ENCODE data around the gene SPOCK2. TPM values are rescaled to one million over a fixed set of nuclear protein-coding genes. Genes with fewer than 3 reads are reported as not detected.

The SPOCK2 gene
- total RNA-seq, 2 experiments from 2014 or later = 158 to 165 TPM

DNA sequence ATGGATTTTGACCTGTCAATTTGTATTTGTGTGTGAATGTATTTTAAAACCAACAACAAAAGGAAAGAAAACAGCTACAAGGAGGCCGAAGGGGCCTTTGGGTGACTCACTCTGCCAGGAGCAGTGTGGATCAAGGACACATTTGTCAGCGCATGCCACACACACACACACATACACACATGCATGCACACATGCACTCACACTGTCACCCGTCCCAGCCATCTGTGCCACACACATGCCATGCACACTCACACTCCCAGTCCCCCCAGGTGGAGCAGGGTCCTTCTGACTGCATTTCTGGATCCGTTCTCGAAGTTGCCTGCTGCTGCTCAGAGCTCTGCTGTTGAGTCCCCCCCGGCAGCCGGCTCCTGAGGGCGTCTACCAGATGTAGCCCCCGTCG lies 26.0 kb downstream of the SPOCK2 start:
- intact Hi-C loops (cut with DNase I, micrococcal nuclease) = no loop called here
- Mint-ChIP-seq H3K9me3 (ENCODE audit: low read depth) (no peaks in the 10 kb centered on the region), H3K4me3 (no peak overlapping the region), H3K27me3 (no peaks in the 10 kb centered on the region), H3K27ac (no peak overlapping the region), H3K4me1 (peaks cover 24% of the 10 kb centered on the region), H3K36me3 (ENCODE audit: low read depth) (peaks cover 21% of the 10 kb centered on the region)
- DNase-seq (no peak), ATAC-seq (no peak)
- POLR2A ChIA-PET = interaction anchor here (0.6 kb wide), 1 partner anchor 264 kb away, joined by 3 read pairs; no protein-coding TSS in a partner anchor
- CTCF ChIA-PET = interaction anchor here (0.6 to 13.6 kb wide), 5 partner anchors 14 to 200 kb away, joined by 3 to 89 read pairs (median 3); no protein-coding TSS in a partner anchor

DNA sequence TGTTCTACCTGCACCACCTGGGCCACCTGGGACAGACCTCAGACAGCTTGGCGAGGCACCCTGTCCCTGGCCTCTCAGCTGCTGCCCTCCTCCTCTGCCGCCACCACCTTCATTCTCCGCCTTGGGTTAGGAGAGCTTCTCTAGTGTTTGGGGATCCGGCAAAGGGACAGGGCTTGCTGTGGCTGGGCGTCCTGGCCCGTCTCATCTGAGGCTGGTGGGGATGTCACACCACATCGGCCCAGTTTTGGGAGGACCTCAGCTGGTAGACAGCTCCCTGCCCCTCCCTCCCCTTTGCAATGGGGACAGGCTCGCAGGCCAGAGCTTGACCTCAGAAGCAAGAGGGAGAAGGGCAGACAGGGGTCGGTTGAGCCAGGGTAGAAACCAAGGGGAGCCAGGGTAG lies 26.4 kb downstream of the SPOCK2 start:
- CTCF ChIA-PET = interaction anchor here (1.0 to 13.6 kb wide), 3 partner anchors 13 to 112 kb away, joined by 3 to 89 read pairs (median 4); no protein-coding TSS in a partner anchor
- intact Hi-C loops (cut with DNase I, micrococcal nuclease) = no loop called here
- no peak for DNase-seq

DNA sequence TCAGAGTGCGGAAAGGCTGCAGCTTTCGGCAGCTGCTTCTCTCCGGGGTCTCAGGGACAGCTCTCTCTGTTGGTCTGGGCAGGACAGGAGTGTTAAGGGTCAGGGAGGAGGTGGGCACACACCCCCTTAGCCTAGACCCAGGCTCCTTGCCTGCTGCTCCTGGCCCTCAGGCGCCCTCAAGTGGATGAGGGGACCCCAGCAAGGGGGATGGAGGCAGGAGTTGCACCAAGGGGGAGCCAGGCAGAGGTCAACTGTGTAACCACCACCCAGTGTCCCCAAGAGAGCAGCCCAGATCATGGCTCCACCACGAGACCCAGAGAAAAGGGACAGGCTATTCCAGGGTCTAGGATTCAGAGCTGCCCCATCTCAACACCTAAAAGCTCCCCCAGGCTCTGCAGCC lies 26.9 kb downstream of the SPOCK2 start:
- intact Hi-C loops (cut with DNase I, micrococcal nuclease) = no loop called here
- H3K36me3 Mint-ChIP-seq (ENCODE audit: low read depth) = peaks cover 21% of the 10 kb centered on the region
- no peak overlapping the region for H3K27ac Mint-ChIP-seq
- POLR2A ChIA-PET = interaction anchor here (0.7 kb wide), 1 partner anchor 71 kb away, joined by 3 read pairs; no protein-coding TSS in a partner anchor
- CTCF ChIA-PET = interaction anchor here (0.7 to 13.6 kb wide), 3 partner anchors 13 to 367 kb away, joined by 3 to 89 read pairs (median 3); no protein-coding TSS in a partner anchor
- no peak for ATAC-seq
- H3K27me3 Mint-ChIP-seq = no peaks in the 10 kb centered on the region
- DNase-seq = no peak
- no peak overlapping the region for H3K4me3 Mint-ChIP-seq
- H3K9me3 Mint-ChIP-seq (ENCODE audit: low read depth) = no peaks in the 10 kb centered on the region
- H3K4me1 Mint-ChIP-seq = peaks cover 25% of the 10 kb centered on the region

More for the DNA sequence above, 26.4 kb downstream of the SPOCK2 start:
- Mint-ChIP-seq H3K4me3 (no peak overlapping the region), H3K36me3 (ENCODE audit: low read depth) (peaks cover 21% of the 10 kb centered on the region), H3K9me3 (ENCODE audit: low read depth) (no peaks in the 10 kb centered on the region), H3K27ac (no peak overlapping the region), H3K4me1 (peaks cover 25% of the 10 kb centered on the region), H3K27me3 (no peaks in the 10 kb centered on the region)
- no peak for ATAC-seq
- POLR2A ChIA-PET = interaction anchor here (0.6 to 0.7 kb wide), 2 partner anchors 71 to 264 kb away, joined by 3 read pairs; no protein-coding TSS in a partner anchor

DNA sequence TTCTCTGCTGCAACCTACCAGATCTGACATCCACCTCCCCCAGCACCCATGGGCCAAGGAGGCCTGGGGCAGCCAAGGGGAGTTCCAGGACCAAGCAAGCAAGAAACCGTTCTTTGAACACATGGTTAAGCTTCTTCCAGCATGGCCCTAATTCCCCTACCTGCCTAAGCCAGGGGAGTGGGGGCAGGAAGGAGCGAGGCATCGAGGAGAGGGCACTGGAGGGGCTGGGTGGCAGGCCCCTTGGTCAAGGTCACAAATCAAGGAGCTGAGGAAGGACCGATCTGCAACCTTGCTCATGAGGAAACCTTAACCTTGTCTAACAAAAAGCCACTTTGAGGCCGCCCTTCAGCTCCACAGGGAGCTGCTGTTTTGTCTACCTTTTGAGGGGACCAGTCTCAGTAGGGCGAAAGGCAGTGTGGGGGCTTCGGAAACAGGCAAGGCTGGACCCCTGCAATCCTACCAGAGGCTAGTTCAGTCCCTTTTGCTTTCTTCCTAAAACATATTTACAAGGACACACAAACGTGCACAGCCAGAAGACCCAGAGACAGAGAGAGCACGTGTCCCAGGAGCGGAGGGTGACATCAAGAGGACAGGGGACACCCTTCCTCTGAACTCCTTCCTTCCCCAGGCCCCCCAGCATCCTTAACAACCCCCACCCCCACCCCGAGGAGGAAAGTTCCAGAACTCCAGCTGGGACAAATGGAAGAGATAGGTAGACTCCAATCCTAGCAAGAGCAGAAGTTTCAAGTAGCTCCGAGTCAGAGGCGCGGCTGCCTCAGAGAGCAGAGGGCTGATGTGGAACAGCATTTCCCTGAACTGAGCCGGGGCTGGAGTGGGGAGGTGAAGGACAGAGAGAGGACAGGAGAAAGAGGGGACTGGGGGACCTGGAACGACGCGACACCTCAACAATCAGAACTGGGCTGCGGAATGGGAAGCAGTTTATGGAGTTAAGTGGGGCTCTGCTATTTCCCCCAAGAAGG lies 28.2 kb downstream of the SPOCK2 start:
- POLR2A ChIA-PET = interaction anchor here (0.6 kb wide), 2 partner anchors 254 to 800 kb away, joined by 3 to 6 read pairs; no protein-coding TSS in a partner anchor
- ATAC-seq = no peak
- intact Hi-C loops (cut with DNase I, micrococcal nuclease) = no loop called here

DNA sequence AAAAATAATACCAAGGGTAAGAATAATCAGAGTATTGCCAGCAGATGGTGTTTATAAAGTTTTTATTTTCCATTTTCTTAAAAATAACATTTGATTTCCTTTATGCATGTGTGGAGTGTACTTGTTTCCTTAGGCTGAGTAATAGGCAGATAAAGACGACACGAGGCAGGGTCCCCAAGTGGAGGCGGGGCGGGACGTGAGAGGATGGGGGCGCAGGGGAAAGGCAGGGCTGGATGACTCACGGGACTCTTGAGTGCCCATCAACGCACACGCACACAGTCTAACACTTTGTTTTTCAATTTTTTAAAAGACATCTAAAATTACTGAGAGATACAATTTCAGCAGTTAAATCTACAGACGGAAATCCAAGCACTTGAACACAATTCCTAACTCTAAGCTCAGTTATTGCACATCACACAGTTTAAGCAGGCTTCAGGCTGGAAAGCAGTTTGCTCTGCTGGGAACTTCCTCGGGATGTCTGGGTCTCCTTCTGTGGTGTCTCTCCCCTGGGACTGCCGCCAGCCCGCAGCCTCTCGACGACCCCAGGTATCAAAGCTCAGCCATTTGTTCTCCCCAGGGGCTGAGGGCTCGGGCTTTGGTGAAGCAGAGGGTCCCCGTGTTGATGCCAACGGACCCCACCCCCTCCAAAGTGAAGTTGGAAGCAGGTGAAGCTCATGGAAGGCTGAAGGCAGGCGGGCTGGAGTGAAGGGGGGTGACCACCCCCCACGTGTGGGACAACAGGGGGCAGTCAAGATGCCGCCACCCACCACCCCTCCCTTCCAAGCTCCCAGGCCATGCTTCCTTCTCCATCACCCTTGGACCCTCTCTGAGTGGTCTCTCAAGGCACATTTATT lies 29.1 kb downstream of the SPOCK2 start:
- CTCF ChIA-PET = interaction anchor here (0.7 to 13.6 kb wide), 6 partner anchors 10 to 281 kb away, joined by 3 to 89 read pairs (median 4); no protein-coding TSS in a partner anchor
- POLR2A ChIA-PET = interaction anchor here (0.6 kb wide), 1 partner anchor 253 kb away, joined by 6 read pairs; no protein-coding TSS in a partner anchor
- H3K9me3 Mint-ChIP-seq (ENCODE audit: low read depth) = no peaks in the 10 kb centered on the region
- ATAC-seq (peak; percentile 50), DNase-seq (peak; percentile 65)
- H3K36me3 Mint-ChIP-seq (ENCODE audit: low read depth) = peaks cover 14% of the 10 kb centered on the region
- peaks cover 25% of the 10 kb centered on the region for H3K4me1 Mint-ChIP-seq
- no peak overlapping the region for H3K4me3 Mint-ChIP-seq
- intact Hi-C loops (cut with DNase I, micrococcal nuclease) = no loop called here
- H3K27ac Mint-ChIP-seq = peak overlapping the region; percentile 70
- no peaks in the 10 kb centered on the region for H3K27me3 Mint-ChIP-seq

More for the DNA sequence above, 28.2 kb downstream of the SPOCK2 start:
- Mint-ChIP-seq H3K4me3 (no peak overlapping the region), H3K4me1 (peaks cover 25% of the 10 kb centered on the region), H3K27ac (peak overlapping the region; percentile 63), H3K9me3 (ENCODE audit: low read depth) (no peaks in the 10 kb centered on the region), H3K36me3 (ENCODE audit: low read depth) (peaks cover 16% of the 10 kb centered on the region), H3K27me3 (no peaks in the 10 kb centered on the region)
- no peak for DNase-seq
- CTCF ChIA-PET = interaction anchor here (0.6 to 13.6 kb wide), 6 partner anchors 9 to 280 kb away, joined by 3 to 89 read pairs (median 3); no protein-coding TSS in a partner anchor

DNA sequence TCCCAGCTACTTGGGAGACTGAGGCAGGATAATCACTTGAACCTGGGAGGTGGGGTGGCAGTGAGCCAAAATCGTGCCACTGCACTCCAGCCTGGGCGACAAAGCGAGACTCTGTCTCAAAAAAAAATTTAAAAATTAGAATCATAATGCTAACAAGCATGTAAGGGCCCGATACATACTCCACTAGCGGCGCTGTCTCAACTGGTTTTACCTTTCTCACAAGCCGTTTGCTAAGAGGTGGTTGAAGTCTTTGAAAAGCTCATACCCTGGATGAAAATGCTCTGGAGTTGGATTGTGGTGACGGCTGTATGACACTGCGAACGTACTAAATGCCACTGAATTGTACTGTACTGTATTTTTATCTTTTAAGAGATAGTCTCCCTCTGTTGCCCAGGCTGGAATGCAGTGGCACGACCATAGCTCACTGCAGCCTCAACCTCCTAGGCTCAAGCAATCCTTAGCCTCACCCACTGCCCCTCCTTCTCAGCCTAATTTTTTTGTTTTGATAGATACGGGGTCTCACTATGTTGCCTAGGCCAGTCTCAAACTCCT lies 29.9 kb downstream of the SPOCK2 start:
- ChIA-PET CTCF (interaction anchor here (1.2 kb wide), 1 partner anchor 10 kb away, joined by 8 read pairs; no protein-coding TSS in a partner anchor), POLR2A (no interaction called here)
- DNase-seq = no peak
- no peaks in the 10 kb centered on the region for H3K27me3 Mint-ChIP-seq
- peaks cover 9% of the 10 kb centered on the region for H3K36me3 Mint-ChIP-seq (ENCODE audit: low read depth)
- intact Hi-C loops (cut with DNase I, micrococcal nuclease) = no loop called here
- H3K4me1 Mint-ChIP-seq = peaks cover 25% of the 10 kb centered on the region
- H3K27ac Mint-ChIP-seq = peak overlapping the region; percentile 70
- H3K9me3 Mint-ChIP-seq (ENCODE audit: low read depth) = no peaks in the 10 kb centered on the region
- H3K4me3 Mint-ChIP-seq = no peak overlapping the region
- no peak for ATAC-seq

DNA sequence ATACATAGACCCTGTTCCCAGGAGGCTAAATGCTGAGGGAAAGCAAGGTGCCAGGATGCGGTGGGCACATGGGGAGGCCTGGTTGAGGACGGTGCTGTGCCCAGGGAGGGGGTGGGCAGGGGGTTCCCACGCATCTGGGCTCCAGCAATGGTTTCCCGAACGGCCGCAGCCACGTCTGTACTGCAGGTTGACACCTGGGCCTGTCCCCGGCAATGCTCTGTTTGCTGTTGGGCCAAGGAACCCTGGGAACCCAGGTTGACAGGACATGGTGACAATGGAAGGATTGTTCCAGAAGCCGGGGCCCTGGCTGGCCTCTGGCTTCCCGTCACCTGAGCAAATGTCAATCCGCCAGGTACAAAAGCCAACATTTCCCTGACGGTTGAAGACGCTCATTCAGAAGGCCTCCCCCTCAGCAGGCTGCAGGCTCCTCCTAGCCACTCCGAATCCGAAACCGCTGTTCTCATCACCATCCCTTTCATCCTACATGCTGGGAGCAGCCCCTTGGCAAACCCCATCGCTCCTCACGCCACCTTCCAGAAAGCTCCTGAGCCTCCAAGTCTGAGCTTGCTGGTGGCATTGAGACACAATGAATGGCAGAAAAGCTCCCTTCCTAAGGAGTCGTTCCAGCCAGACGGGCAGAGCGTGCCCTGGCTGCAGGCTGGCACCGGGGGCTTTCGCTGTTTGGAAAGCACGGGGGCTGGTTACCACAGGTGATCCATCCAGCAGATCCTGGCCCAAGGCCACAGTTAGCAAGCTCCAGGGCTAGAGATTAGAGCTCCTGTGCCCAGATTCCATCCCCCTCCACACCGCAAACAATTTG lies 31.2 kb downstream of the SPOCK2 start:
- POLR2A ChIA-PET = interaction anchor here (0.9 kb wide), 1 partner anchor 13 kb away, joined by 5 read pairs; no protein-coding TSS in a partner anchor
- Mint-ChIP-seq H3K27ac (no peak overlapping the region), H3K36me3 (ENCODE audit: low read depth) (peaks cover 3% of the 10 kb centered on the region), H3K4me1 (peaks cover 21% of the 10 kb centered on the region), H3K27me3 (no peaks in the 10 kb centered on the region), H3K9me3 (ENCODE audit: low read depth) (no peaks in the 10 kb centered on the region), H3K4me3 (no peak overlapping the region)
- DNase-seq (no peak), ATAC-seq (no peak)
- intact Hi-C loops (cut with DNase I, micrococcal nuclease) = no loop called here
- CTCF ChIA-PET = interaction anchor here (0.7 to 1.2 kb wide), 2 partner anchors 9 to 852 kb away, joined by 4 to 9 read pairs; no protein-coding TSS in a partner anchor

DNA sequence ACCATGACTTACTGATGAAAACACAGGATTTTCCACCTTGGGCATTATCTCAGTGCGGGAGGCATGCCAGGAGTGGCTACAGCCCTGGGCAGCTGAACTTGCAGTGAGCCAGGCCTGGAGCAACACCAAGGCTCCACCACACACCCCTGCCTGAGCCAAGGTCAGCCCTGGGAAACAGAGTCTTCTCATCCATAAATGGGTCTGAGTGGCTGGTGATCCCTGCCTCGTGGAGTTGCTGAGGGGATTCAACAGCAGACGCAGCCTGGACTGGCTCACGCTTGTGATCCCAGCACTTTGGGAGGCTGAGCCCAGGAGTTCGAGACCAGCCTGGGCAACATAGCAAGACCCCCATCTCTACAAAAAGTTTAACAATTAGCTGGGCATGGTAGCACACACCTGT lies 32.2 kb downstream of the SPOCK2 start:
- ChIA-PET POLR2A (no interaction called here), CTCF (interaction anchor here (0.7 to 1.3 kb wide), 2 partner anchors 23 to 853 kb away, joined by 3 to 4 read pairs; no protein-coding TSS in a partner anchor)
- no peak overlapping the region for H3K4me3 Mint-ChIP-seq
- H3K9me3 Mint-ChIP-seq (ENCODE audit: low read depth) = no peaks in the 10 kb centered on the region
- no peaks in the 10 kb centered on the region for H3K27me3 Mint-ChIP-seq
- ATAC-seq = no peak
- peaks cover 1% of the 10 kb centered on the region for H3K36me3 Mint-ChIP-seq (ENCODE audit: low read depth)
- no peak for DNase-seq
- H3K4me1 Mint-ChIP-seq = peaks cover 21% of the 10 kb centered on the region
- intact Hi-C loops (cut with DNase I, micrococcal nuclease) = no loop called here
- no peak overlapping the region for H3K27ac Mint-ChIP-seq

DNA sequence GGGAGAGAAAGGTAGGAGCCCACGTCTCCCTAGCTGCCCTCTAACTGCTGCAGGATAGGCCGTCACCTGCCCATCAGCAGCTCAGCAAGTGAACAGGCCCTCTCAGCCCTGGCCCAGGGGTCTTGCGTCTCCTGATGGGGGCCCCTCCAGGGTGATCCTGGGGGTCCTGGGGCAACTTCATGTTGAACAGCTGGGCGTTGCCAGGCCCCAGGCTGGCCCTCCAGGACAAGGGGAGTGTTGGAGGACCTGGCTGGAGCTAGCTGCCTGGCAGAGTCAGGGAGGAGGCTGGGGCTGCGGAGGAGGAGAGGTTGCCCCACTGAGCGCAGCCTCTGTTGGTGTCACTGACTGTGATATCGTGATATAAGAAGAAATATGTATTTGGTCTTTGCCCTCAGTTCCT lies 34.7 kb downstream of the SPOCK2 start:
- H3K9me3 Mint-ChIP-seq (ENCODE audit: low read depth) = no peaks in the 10 kb centered on the region
- no peaks in the 10 kb centered on the region for H3K27me3 Mint-ChIP-seq
- H3K27ac Mint-ChIP-seq = no peak overlapping the region
- no peak overlapping the region for H3K4me3 Mint-ChIP-seq
- POLR2A ChIA-PET = interaction anchor here (0.7 kb wide), 1 partner anchor 297 kb away, joined by 3 read pairs; no protein-coding TSS in a partner anchor
- ATAC-seq (no peak), DNase-seq (no peak)
- intact Hi-C loops (cut with DNase I, micrococcal nuclease) = no loop called here
- H3K4me1 Mint-ChIP-seq = peaks cover 19% of the 10 kb centered on the region
- H3K36me3 Mint-ChIP-seq (ENCODE audit: low read depth) = no peaks in the 10 kb centered on the region
- CTCF ChIA-PET = interaction anchor here (0.6 to 1.2 kb wide), 2 partner anchors 10 to 207 kb away, joined by 3 to 5 read pairs; no protein-coding TSS in a partner anchor

DNA sequence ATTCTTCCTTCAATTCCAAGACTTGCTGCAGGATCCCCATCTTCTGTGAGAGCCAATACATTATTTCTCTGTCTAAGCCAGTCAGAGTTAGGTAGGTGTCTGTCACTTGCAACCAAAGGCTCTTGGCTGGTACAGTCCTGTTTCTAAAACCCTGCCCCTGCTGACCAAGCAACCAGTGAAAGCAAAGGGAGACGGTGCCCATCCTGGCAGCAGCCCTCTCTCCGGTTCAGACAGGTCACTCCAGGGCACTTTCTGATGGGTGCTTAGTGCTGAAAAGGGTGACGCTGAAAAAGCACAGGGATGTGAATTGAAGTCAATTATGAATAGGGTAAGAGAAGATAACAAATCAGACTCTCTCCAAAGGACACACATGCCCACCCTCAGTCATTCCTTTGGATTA lies 37.5 kb downstream of the SPOCK2 start:
- no peak for ATAC-seq
- POLR2A ChIA-PET = no interaction called here
- Mint-ChIP-seq H3K27me3 (no peaks in the 10 kb centered on the region), H3K9me3 (ENCODE audit: low read depth) (no peaks in the 10 kb centered on the region), H3K4me3 (no peak overlapping the region), H3K4me1 (peaks cover 16% of the 10 kb centered on the region), H3K36me3 (ENCODE audit: low read depth) (no peaks in the 10 kb centered on the region), H3K27ac (no peak overlapping the region)
- intact Hi-C loops (cut with DNase I, micrococcal nuclease) = no loop called here
- no peak for DNase-seq
- CTCF ChIA-PET = interaction anchor here (0.6 to 4.1 kb wide), 4 partner anchors 15 to 155 kb away, joined by 3 to 89 read pairs (median 21); no protein-coding TSS in a partner anchor
